Midbrain (tissue), 1 donor: Measurements from ENCODE around the gene CRELD1.
A peak's percentile ranks its signal among the peaks of the same experiment; 100 is the strongest.
"Not testable (repeated sequence)": the region's sequence is repeated elsewhere in the genome, so short reads cannot be mapped to it uniquely, and the experiment has no call there.

Experiments used
- DNase-seq: peaks from one replicate; lab custom pipeline; 2025; lab: John Stamatoyannopoulos, UW

CRELD1 gene, protein sequence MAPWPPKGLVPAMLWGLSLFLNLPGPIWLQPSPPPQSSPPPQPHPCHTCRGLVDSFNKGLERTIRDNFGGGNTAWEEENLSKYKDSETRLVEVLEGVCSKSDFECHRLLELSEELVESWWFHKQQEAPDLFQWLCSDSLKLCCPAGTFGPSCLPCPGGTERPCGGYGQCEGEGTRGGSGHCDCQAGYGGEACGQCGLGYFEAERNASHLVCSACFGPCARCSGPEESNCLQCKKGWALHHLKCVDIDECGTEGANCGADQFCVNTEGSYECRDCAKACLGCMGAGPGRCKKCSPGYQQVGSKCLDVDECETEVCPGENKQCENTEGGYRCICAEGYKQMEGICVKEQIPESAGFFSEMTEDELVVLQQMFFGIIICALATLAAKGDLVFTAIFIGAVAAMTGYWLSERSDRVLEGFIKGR

DNA sequence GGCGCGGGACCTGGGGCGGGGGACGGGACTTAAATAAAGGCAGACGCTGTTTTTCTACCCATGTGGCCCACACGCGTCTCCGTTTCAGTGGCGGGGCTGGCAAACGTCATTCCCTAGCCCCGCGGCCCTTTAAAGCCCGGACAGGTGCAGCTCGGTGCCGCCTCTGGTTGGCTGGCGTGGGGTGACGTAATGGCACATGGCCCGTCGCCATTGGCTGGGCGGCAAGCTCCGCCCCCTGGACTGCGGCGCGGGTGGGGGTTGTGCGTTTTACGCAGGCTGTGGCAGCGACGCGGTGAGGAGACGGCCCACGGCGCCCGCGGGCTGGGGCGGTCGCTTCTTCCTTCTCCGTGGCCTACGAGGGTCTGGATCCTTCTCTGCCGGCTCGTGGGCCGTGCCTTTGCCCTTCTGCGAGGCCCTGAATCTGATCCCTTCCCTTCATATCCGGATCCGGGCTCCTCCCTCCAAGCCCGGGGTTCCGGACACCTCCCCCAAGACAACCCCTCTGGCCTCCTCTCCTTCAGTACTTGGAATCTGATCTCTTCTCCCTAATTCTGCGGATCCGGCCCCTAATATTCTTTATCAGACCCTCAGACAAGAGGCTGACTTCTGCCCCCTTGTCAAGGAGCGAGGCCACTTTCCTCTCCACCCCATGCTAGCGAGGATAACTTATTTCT is at the start of gene CRELD1:
Gene CRELD1 (plus strand): TSS at position 274 of the 674 bp plus-strand sequence. CDS start 605 bp downstream, outside the sequence.
- peak; percentile 96 for DNase-seq

DNA sequence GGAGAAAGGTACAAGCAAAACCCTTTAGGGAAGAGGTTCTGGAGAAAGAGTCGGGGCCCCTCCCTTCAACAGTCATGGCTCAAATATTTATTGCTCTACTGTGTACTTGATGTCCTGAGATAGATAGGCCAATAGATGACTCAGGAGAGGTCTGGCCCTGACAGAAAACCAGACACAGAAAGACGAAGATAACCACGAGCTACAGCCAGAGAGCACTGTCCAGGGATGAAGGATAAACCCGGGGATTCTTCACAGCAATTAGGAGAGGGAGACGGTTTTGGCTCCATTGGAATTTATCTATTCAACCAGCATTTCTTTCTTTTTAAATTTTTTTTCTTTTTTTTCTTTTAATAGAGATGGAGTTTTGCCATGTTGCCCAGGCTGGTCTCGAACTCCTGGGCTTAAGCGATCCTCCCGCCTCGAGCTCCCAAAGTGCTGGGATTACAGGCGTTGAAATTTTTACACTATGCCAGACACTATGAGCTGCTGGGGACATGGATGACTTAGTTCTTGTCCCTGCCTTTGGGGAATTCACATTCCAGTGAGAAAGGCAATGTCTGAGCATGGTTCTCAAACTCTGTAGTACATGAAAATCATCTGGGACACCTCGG is 49.0 kb upstream of the CRELD1 start:
- DNase-seq: no peak

DNA sequence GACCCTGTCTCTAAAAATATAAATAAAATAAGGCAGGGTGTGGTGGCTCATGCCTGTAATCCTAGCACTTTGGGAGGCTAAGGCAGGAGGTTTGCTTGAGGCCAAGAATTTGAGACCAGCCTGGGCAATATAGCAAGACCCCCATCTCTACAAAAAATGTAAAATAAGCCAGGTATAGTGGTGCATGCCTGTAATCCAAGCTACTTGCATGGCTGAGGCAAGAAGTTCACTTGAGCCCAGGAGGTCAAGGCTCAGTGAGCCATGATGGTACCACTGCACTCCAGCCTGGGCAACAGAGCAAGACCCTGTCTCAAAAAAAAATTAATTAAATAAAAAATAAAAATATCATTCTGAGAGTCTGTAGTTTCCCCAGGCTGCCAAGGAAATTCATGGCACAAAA is 47.3 kb upstream of the CRELD1 start:
- no peak for DNase-seq

DNA sequence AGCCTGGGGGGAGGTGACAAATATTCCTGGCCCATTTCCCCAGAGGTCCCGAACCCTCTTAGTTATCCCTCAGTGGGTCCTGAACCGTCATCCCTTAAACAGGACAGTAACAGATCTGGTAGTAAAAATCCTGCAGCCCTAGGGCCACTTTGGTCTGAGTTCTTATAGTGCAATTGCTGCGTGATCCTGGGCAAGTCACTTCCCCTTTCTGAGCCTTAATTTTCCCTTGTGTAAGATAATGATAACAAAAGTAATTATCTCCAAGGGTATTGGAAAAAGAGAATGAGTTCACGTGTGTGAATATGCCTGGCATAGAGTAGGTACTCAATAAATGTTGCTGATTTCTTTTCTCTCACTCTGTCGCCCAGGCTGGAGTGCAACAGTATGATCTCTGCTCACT is 46.2 kb upstream of the CRELD1 start:
- no peak for DNase-seq

DNA sequence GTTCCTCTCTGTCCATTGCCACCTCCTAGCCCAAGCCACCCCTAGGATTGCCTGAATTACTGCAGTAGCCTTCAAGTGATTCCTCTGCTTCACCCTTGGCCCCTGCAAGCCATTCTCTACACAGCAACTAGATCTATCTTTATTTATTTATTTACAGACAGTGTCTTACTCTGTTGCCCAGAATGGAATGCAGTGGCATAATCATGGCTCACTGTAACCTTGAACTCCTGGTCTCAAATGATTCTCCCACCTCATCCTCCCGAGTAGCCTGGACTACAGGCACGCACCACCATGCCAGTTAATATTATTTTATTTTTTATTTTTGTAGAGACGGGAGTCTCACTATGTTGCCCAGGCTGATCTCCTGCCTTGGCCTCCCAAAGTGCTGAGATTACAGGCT is 45.1 kb upstream of the CRELD1 start:
- no peak for DNase-seq

DNA sequence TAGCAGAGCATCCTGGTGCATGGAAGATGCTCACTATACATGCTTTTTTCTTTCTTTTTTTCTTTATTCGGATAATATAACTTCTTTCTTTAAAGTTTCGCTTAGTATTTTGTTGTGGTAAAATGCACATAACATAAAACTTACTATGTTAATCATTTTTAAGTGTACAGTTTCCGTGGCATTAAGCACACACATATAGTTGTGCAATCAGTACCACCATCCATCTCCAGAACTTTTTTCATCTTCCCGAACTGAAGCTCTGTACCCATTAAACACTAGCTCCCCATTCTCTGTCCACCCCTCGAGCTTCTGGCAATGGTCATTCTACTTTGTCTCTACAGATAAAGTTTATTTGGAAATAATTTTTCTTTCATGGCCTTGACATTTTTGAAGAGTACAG is 44.2 kb upstream of the CRELD1 start:
- no peak for DNase-seq

DNA sequence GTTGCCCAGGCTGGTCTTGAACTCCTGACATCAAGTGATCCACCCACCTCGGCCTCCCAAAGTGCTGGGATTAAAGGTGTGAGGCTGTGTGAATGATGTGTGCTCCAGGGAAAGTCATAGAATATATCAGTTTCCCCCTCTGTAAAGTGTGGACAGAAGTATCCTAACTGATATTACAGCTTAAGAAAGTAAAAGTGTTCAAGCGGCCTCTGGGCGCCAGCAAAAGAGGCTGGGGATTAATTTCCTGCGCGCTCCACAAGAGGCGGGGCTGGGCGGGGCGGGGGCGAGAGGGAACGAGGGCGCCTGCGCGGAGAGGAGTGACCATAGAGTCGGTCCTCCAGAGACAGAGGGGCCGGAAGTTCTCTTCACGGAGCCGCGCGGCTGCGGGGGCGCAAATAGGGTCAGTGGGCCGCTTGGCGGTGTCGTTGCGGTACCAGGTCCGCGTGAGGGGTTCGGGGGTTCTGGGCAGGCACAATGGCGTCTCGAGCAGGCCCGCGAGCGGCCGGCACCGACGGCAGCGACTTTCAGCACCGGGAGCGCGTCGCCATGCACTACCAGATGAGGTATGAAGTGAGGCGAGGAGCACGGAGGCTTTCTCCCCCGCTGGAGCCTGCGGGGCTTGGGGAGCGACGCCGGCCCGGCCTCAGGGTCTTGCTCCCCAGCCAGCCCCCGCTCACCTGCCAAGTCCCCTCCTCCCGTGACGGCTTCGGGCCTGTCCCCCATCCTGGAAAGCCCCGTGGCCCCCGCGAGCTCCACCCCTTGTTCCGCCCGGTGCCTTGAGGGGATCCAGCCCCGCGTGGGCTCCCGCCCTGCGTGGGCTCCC is 43.2 kb upstream of the CRELD1 start, which contains the start of gene JAGN1:
Gene JAGN1 (plus strand): TSS at position 362 of the 823 bp plus-strand sequence. CDS start 113 bp downstream, at position 475.
- DNase-seq: peak; percentile 93

DNA sequence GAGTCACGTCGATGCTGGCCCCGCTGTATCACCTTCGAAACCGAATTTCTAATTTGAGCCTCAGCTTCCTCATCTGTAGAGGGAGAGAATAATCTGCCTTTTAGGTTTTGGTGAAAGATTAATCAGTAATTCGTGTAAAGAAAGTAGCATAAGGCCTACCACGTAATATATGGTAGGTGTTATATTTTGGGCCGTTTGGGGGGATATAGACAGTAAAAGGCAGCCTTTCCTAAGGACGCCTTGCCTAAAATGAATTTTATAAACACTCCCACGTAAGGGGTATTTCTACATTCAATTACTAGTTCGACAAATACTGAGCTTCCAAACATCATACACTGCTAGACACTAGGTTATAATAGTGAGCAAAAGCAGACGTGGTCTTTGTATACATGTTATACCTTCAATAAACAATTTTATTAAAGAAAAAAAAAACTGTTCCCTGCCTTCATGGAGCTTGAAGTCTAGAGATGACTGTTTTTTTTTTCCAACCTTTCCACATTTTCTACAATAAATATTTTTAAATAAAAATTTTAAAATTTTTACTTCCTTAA is 42.5 kb upstream of the CRELD1 start:
- no peak for DNase-seq

DNA sequence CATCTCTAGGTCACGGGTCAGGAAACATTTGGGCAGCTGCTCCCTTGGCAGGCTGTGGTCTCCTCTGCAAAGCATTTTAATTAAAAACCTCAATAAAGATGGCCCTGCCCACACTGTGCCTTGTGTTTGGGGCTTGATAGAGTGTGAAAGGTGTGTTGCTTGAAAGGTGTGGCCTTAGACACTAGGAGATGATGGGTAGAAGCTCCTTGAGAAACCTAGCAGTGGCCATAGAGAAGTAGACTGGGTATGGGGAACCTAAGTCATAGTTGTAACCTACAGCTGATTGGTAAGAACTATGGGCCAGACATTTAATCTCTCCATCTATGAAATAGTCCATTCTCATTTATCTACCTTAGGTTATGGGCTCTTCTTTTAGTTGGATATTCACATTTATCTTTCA is 39.9 kb upstream of the CRELD1 start:
- DNase-seq: no peak

DNA sequence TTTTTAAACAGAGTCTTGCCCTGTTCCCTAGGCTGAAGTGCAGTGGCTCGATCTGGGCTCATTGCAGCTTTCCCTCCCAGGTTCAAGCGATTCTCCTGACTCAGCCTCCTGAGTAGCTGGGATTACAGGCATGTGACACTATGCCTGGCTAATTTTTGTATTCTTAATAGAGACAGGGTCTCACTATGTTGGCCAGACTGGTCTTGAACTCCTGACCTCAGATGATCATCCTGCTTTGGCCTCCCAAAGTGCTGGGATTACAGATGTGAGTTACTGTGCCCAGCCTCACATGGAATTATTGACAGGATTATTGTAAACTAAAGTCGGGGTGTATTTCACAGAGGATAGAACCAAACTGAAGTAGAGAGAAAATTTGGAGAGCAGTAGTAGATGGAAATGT is 37.9 kb upstream of the CRELD1 start:
- not testable (repeated sequence) for DNase-seq

DNA sequence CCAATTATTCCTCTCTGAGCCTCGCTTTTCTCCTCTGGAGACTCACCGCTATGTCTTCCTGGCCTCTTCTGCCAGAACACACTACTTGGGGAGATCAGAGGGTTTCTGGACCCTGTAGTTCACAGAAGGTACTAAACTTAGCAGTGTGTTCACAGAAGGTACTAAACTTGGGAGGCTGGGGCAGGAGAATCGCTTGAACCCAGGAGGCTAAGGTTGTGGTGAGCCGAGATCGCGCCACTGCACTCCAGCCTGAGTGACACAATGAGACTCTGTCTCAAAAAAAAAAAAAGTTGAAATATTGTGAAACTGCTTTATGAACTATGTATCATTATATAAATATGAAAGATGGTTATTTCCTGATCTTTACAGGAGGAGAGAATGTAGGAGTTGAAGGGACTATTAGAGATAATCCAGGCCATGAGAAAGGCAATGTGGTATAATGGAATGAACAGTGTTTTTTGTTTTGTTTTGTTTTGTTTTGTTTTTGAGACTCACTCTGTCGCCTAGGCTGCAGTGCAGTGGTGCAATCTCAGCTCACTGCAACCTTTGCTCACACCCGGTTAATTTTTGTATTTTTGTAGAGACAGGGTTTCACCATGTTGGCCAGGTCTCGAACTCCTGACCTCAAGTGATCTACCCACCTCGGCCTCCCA is 36.8 kb upstream of the CRELD1 start:
- DNase-seq: not testable (repeated sequence)

DNA sequence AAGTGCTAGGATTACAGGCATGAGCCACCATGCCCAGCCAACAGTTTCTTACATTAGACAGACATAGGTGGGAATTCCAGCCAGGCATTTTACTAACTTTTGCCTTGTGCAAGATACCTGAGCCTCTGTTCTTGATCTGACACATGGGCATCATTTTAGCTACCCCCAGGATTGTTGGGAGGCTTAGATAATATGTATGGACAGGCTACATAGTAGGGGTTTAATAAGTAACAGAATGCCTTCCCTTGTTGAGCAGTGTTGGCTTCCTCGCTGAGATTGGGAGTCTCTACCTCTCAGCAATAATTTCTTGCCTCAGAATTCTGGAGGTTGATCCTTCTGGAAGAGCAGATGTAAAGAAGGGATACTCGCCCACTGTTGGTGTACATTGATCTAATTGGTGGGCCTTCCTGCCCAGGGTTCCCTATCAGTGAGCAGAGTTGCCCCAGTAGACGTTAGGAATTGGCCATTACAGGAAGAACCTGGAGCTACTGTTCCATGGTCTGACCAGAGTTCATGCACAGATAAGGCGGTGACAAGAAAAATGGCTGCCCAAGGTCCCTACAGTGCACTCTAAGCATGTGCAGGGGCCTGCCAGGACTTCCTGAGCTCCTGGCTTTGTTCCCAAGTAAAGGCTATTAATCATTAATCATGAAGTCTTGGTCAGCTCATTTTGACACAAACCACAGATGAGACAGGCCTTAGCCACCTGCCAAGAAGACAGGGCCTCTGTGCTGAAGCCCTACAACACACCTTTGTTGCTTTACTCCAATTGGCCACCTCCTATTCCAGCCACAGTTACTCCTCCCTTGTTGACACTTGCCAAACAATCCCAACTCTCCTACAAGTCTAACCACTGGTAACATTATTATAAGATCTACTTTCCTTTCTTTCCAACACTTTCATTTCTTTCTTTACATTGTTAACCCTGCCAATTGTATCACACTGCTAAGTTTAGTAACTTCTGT is 35.9 kb upstream of the CRELD1 start:
- DNase-seq: no peak

DNA sequence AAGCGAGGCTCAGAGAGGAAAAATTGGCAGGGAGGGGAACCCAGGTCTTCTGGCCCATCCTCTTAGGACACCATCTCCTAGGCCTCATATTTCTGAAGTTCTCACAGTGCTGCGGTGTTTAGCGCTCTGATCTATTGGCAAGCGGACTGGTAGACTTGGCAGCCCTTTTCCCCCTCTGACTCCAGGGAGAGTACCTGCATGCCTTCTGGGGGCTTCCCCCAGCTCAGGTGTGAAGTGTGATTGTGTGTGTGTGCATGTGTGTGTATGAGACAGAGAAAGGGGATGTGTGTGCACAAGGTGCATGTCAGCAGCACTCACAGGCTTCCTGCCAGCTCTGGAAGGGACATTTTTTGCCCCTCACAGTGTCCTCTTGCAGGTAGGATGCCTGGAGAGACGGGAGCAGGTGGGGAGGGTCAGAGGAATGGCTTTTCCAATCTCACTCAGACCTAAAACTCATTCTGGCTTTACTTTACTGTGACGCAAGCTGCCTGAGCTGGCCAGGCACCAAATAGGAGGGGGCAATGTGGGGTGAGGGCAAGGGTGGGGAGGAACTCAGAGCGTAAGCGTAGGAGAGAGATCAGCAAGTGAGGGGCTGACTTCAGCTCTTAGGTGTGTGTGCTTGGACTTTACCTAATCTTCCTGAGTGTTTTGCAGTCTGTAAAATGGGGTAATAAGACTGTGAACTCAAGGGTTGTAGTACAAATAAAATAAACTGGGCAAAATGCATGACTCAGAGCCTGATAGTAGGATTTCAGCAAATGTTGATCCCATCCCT is 35.0 kb upstream of the CRELD1 start:
- DNase-seq: no peak

DNA sequence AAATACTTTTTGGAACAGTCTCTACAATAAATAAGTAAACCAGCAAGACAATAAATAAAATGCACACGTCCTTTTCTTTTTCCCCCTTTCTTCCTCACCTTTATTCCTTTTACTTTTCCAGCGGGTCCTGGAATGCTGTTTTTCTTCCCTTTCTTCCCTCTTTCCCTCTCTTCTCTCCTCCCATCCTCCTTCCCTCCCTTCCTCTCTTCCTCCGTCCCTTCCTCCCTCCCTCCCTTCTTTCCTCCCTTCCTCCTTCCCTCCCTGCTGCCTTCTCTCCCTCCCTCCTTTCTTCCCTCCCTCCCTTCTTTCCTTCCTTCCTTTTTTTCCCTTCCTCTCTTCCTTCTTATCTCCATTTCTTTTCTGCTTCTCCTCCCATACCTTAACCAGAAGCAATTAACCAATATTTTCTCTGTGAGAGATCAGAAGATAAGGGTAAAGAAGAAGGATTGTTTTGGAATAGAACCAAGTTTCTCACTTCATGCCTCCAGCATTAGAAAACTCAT is 34.3 kb upstream of the CRELD1 start:
- no peak for DNase-seq

DNA sequence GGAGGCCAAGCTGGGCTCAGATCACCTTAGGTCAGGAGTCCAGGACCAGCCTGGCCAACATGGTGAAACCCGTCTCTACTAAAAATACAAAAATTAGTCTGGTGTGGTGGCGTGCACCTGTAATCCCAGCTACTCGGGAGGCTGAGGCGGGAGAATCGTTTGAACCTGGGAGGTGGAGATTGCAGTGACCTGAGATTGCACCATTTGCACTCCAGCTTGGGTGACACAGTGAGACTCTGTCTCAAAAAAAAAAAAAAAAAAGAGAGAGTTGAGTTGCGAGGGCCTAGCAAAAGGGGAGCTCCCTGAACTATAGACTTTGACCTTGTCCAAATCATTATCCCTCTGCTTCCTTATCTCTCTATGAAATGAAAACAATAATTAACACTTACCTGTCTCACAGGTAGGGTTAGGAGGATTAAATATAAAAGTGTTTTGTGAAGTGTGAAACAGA is 32.6 kb upstream of the CRELD1 start:
- DNase-seq: not testable (repeated sequence)

DNA sequence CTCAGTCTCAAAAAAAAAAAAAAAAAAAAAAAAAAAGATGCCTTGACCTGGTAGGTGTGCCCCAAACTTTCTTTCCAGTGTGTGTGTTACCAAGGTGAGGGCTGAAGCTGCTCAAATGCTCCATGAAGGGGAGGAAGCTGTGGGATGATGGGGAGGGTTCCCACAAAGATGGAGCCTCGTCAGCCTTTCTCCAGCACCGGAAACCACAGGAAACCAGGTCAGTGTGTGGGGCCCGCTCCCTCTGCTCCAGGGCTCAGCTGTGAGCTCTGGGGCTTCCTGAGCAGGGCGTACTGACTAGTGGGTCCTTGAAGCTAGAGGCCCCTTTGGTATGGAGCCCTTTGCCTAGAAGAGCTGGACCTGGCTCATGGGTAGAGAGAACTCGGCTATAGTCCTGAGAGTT is 31.7 kb upstream of the CRELD1 start:
- no peak for DNase-seq

DNA sequence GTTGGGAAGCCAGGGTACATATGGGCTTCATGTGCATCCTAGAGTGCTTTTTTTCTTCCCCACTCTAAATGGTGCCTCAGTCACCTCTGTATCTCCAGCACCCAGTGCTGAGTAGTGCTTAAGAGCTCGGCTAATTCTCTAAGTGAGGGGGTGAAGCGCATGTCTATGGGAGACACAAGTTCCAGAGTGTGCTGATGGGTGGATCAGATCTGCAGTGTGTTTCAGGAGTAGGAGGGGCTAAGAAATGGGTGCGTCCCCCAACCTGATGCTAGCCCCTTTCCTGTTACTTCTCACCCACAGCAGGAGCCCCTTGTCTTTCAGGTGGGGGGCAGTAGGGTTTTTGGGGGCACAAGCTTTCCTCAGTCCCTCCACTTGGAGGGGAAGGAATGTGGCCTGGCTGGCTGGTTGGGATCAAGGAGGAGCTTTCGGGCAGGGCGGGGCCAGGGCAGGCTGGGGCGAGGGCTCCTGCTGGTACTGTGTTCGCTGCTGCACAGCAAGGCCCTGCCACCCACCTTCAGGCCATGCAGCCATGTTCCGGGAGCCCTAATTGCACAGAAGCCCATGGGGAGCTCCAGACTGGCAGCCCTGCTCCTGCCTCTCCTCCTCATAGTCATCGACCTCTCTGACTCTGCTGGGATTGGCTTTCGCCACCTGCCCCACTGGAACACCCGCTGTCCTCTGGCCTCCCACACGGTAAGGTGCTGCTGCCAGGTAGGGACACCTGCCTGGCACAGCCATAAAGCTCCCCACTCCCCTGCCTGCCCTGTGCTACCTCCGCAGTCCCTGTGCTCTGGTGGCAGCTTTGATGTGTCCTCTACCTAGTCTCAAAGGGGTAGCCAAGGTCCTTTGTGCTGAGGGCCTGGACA is 31.0 kb upstream of the CRELD1 start, which contains the start of gene IL17RE:
Gene IL17RE (plus strand): TSS at position 477 of the 866 bp plus-strand sequence. CDS start 85 bp downstream, at position 562.
- DNase-seq: no peak

DNA sequence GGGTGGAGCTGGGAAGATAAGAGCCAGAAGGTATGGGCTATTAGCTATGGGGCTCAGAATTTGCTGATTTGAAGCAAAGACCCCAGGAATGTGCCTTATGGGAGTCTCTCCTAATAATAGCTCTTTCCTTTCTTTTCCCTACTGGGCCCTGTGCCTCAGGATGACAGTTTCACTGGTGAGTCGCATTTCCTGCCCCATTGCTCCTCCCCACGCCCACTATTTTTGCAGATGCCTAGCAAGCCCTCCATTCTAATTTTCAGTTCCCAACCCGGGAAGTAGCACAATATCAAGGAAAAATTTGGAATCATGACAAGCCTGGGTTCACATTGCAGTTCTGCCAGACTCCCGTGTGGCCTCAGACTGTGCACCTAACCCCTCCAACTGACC is 30.4 kb upstream of the CRELD1 start:
- DNase-seq: no peak
